ENCODE measurements around the gene IFIT1.
A peak's percentile ranks its signal among the peaks of the same experiment; 100 is the strongest.
"Not testable (repeated sequence)": the region's sequence is repeated elsewhere in the genome, so short reads cannot be mapped to it uniquely, and the experiment has no call there.

The IFIT1 gene

DNA sequence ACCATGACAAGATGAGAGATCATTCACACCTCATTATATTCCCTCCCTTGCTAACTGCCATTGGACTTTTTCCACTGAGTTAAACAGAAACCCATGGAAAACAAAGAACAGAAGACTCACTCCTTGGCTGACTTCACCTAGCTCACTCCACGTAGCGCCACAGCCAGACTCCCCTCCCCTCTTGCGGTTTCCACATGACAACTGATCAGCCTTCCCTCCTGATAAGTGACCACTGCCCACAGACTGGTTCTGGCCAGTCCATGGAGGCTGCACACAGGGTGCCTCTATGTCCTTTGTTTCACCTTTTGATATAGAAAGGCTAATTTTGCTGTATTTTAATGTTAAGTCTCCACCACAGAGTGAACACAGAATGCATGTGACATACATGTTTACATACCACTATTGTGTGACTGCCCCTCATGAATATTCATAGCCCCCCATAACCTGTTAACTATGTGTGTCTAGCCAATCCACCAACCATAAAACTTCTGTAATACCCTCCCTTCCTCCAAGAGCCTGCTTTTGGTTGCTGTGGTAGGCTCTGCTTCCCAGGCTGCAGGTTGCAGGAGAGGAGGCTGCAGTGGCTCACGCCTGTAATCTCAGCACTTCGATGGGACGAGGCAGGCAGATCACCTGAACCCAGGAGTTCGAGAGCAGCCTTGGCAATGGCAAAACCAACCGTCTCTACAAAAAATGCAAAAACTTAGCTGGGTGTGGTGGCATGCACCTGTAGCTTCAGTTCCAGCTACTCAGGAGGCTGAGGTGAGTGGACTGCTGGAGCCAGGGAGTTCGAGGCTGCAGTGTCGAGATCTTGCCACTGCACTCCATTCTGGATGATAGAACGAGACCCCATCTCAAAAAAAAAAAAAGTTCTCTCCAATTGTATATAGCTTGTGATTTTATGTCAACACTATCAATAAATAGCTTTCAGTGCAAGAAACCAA is 12.0 kb downstream of the IFIT1 start:
- FAIRE-seq, result no peak

DNA sequence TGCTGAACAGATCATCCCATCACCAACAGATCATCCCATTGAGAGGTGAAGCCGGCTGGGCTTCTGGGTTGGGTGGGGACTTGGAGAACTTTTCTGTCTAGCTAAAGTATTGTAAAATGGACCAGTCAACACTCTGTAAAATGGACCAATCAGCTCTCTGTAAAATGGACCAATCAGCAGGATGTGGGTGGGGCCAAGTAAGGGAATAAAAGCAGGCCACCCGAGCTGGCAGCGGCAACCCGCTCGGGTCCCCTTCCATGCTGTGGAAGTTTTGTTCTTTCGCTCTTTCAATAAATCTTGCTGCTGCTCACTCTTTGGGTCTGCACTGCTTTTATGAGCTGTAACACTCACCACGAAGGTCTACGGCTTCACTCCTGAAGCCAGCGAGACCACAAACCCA is 13.8 kb downstream of the IFIT1 start:
- FAIRE-seq, result not testable (repeated sequence)

DNA sequence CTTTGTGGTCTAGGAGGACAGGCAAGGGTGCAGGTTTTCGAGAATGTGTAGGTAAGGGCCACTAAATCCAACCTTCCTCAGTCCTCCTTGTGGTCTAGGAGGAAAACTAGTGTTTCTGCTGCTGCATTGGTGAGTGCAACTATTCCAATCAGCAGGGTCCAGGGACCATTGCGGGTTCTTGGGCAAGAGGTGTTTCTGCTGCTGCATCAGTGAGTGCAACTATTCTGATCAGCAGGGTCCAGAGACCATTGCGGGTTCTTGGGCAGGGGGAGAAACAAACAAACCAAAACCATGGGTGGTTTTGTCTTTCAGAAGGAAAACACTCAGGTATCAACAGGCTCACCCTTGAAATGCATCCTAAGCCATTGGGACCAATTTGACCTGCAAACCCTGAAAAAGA is 15.4 kb downstream of the IFIT1 start:
- FAIRE-seq, result not testable (repeated sequence)

DNA sequence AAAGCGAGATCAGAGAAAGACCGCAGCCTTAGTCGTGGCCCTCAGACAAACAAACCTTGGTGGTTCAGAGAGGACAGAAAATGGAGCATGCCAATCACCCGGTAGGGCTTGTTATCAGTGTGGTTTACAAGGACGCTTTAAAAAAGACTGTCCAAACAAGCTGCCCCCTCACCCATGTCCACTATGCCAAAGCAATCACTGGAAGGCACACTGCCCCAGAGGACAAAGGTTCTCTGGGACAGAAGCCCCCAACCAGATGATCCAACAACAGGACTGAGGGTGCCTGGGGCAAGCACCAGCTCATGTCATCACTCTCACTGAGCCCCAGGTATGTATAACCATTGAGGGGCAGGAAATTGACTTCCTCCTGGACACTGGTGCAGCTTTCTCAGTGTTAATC is 16.9 kb downstream of the IFIT1 start:
- FAIRE-seq, result not testable (repeated sequence)

DNA sequence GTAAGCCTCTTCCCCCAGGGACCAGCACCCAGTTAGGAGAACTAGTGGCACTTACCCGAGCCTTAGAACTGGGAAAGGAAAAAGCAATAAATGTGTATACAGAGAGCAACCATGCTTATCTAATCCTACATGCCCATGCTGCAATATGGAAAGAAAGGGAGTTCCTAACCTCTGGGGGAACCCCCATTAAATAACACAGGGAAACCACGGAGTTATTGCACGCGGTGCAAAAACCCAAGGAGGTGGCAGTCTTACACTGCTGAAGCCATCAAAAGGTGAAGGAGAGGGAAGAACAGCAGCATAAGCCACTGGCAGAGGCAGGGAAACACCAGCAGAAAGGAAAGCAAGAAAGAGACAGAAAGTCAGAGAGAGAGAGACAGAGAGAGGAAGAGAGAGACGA is 18.1 kb downstream of the IFIT1 start:
- FAIRE-seq, result not testable (repeated sequence)

DNA sequence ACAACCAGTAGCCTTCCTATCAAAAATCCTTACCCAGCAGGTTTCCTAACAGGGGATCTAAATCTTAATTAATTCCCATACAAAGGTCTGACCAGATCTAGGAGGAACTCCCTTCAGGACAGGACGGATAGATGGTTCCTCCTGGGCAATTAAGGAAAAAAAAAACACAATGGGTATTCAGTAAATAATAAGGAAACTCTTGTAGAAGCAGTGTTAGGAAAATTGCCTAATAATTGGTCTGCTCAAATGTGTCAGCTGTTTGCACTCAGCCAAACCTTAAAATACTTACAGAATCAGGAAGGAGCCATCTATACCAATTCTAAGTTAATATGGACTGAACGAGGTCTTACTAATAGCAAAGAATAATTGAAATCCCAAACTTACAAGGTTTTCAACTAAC is 18.7 kb downstream of the IFIT1 start:
- FAIRE-seq, result not testable (repeated sequence)

DNA sequence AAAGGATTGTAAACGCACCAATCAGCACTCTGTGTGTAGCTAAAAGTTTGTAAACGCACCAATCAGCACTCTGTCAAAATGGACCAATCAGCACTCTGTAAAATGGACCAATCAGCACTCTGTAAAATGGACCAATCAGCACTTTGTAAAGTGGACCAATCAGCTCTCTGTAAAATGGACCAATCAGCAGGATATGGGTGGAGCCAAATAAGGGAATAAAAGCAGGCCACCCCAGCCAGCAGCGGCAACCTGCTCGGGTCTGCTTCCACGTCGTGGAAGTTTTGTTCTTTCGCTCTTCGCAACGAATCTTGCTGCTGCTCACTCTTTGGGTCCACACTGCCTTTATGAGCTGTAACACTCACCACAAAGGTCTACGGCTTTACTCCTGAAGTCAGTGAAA is 19.9 kb downstream of the IFIT1 start:
- not testable (repeated sequence) for FAIRE-seq

DNA sequence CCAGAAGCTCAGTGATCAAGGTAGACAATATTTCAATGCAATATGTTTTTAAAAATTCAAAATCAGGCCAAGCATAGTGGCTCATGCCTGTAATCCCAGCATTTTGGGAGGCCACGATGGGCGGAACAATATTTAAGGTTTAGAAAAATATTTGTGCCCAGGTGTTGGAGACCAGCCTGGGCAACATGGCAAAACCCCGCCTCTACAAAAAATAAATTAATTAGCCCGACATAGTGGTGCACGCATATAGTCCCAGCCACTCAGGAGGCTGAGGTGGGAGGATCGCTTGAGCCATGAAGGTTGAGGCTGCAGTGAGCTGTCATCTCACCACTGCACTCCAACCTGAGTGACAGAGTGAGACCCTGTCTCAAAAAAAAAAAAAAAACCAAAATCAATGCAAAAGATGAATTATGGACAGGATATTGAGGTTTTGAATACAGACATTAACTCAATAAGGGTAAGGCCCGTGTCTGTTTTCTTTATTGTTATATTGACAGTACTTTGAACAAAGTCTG is 21.0 kb downstream of the IFIT1 start:
- FAIRE-seq, result no peak

DNA sequence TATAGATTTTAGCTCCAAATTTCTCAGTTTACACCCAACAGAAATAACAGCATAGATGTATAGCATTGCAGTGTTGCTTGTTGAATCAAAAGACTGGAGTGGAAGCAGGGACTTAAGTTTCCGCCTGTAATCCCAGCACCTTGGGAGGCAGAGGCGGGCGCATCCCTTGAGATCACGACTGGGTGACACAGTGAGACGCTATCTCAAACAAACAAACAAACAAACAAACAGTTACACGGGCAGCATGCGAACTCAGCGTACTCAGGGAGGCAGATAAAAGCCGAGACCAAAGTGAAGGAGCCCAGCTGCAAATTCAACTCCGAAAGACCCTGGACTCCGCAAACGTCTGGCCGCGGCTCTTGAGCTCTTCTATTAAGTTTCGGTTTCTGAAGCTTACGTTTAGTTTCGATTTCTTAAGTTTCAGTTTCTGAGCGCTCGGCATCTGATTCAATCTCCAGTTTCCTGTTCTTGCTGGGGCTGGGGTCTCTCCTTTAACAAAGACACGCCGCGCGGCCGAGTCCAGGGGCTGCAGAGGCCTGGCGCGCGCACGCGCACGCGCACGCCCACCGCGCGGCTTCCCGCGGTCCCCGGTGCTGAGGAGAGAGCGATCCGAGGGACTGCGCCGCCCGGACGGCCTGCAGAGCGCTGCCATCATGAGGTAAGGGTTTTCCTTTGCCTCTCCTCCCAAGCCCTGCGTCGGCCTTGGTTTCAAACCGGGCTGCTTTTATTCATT is 21.9 kb downstream of the IFIT1 start, which contains the start of gene IFIT5:
IFIT5 (plus strand) TSS at position 423 of the 733 bp plus-strand sequence; CDS start at position 654, 231 bp downstream.
- FAIRE-seq, result no peak

DNA sequence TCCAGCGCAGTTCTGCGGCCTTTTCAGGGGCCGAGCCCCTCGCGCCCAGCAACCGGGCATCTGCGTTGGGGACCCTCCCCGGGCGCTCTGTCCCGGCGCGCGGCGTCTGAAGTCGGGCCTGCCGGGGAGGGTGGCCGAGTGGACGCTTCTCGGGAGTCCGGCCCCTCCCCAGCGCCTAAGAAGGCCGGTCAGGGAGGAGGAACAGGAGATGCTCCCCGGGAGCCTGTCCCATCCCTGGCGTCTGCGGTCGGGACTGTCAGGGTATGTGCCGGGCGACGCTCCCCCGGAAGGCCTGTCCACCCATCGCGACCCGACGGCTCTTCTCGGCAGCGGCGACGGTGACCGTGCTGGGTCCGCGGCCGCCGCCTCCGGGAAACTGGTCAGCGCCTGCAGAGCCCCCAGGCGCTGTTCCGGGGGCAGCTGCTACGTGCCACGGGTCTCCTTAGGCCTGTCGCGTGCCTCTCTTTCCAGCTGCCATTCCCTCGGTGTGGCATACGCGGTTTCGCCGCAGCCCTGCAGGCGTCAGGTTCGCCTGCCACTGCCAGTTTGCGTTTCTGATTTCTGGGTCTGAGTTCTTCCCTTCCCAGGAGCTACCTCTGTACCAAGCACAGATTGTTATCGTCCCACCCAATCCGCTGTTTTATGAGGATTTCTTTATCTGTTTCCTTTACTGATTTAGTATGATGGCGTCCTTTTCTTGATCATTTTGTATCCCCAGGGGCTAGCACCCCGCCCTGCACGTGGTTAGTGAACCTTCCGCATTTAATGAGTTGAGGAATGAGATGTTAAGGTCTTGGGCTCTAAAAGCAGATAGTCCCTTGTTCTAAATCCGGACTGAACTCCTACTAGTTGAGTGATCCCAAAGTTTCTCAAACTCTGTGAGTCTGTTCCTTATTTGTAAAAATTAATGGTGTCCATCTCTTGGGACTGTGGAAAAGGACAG is 22.7 kb downstream of the IFIT1 start:
- FAIRE-seq, result no peak

DNA sequence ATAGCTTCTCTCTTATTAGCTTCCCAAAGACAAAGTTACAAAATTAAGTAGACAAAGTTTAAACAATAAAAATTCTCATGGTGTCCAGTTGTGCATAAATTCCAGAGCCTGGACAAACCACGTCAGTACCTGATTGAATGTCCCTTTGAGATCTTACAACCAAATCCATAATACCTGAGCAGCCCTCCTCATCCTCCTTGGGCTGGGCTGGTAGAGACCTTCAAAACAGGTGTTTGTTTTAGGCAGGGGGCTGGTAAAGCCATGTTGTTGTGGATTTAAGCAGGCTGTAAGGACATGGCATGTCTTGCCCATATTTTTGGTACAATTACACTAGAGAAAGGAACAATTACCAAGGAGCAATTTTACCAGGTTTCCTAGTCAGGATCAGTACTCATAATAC is 24.0 kb downstream of the IFIT1 start:
- FAIRE-seq, result no peak

DNA sequence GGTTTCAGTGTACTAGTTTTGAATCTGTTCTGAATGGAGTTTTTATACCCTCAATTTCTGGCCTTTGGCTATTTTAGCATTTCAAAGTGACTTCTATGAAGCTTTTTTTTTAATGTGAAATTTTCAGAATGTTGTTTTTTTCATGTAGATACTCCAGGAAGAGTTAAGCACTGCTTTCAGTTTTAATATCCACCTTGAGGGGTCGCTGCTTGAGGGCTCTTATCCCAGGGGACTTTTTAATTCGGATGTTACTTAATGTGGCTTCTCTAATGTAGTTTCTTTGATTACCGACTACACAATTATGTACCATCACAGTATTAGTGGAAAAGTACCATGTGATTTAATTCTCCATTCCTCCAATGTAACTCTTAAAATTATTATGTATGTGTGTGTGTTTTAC is 27.1 kb downstream of the IFIT1 start:
- FAIRE-seq, result no peak

DNA sequence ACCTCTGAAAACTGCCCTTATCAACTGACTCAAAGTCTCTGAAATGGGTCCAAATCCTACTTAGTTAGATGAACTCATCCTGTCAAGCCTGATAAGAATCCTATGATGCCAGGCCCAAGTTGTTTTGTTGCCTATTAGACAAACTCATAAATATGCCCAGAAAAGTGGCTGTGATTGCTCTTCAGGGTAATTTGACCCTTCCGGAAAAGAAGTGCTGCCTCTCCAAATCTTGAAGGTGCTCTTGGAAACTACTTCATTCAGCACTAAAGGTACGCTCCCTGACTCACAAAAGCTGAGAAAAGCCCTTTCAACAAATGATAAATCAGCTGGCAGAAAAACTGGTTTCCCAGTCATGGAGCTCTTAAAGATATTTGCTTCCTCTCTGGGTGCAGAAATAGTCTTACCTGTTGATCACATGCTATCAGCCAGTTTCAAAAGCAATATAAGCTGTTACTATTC is 28.6 kb downstream of the IFIT1 start:
- no peak for FAIRE-seq

DNA sequence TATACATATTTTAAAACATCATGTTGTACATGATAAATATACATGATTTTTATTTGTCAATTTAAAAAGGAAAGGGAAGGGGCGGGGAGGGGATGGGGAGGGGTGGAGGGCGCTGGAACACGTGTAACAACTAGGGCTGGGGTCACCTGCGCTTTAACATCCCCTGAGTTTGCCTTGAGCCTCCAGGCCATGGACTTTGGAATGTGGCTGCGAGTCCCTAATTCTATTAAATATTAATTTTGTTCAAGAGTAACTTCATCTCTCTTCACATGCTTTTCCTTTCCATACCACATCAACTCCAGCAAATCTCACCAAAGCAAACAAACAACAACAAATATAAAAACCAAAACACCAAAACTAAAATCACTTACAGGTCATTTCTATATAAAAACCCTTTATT is 32.6 kb downstream of the IFIT1 start:
- FAIRE-seq, result no peak

DNA sequence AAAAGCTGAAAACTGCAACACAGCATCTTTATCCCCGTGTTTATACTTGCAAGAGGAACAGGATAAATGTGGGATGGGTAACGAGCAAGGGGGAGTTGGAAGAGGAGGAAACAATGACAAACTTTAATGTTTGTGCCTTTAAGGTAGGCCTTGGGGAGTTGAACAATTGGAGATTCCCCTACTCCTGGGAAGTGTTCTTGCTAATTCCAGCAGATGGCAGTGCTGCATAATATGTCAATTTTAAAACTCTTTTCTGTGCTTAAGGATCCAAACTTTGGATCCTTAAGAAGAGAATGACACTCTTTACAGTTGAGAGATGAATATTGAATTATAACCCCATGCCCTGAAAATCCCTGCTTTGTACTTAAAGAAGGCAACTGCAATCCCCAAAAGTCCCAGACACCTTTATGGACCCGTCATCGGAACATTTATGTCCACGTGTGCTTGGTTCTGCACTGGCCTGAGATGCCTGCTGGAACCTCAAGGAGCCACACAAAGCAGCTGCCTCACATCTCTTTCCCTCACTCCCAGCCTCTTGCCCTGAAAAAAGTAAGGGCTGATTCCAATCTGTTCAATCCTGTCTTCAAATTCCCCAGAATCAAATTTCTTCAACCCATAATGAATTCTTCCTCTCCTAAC is 33.9 kb downstream of the IFIT1 start:
- peak; percentile 85 for FAIRE-seq

DNA sequence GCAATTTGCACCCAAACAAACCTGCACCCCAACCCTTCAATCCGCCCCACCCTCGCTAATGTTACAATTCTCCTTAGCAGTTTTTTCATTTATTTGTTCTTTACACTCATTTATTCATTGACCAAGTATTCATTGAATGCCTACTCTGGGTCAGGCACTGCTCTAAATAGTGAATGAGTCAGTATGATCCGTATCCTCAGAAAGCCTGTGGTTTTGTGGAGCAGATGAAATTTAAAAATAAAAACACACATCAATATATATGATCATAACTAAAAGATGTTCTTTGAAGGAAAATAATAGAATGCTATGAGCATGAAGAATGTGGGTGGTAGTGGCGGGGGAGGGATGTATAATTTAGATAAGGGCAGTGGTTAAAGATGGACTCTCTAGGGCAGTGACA is 35.2 kb downstream of the IFIT1 start:
- no peak for FAIRE-seq

DNA sequence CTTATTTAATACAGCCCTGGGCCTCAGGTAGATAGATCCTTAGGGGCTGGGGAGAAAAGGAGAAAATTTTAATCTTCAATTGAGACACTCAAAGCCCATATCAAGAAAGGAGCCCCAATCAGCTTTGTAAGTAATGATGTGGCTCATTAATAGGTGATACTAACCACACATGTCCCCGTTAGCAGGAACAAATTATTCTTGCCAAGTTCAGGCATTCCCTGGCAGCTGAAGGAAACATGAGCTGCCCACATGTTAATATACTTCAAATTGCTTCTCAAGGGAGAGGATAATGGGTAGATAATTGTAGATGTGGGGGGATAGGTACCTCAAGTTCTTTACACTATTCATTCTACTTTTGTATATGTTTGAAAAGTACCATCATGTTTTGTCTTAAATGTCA is 36.5 kb downstream of the IFIT1 start:
- FAIRE-seq, result no peak

DNA sequence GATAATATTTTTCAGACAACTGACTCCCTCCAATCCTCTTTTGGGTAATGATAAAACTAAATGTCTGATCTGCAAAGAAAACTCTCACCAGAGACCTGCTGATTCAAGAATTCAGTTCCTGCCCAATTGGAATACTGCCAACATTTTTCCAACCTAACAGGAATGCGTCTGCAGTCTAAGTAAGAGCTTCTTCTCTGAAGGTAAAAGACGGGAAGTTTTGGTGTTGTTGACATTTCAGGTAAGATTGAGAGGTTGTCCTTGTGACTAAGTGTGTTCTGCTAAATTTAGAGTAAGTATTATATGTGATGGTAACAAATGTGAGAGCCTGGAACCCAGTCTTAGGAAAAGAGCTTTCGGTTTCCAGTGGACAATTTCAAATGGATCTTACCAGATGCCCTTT is 39.6 kb downstream of the IFIT1 start:
- no peak for FAIRE-seq

DNA sequence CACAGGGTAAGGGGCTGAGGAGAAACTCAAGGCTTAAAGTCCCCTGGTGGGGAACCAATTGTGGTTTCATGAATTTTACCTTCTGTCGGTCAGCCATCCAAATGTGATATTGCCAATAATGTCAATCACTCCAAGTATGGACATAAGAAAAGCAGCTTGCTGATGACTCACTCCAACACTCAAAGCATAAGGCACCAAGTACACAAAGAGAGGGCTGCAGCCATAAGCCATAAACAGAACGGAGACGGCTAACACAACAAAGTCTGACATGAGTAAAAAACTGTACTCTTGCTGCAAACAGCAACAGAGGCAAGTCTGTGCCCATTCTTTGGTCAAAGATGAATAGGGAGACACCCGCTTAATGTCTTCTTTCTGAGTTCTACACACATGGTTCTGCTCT is 46.1 kb downstream of the IFIT1 start:
- FAIRE-seq, result no peak

DNA sequence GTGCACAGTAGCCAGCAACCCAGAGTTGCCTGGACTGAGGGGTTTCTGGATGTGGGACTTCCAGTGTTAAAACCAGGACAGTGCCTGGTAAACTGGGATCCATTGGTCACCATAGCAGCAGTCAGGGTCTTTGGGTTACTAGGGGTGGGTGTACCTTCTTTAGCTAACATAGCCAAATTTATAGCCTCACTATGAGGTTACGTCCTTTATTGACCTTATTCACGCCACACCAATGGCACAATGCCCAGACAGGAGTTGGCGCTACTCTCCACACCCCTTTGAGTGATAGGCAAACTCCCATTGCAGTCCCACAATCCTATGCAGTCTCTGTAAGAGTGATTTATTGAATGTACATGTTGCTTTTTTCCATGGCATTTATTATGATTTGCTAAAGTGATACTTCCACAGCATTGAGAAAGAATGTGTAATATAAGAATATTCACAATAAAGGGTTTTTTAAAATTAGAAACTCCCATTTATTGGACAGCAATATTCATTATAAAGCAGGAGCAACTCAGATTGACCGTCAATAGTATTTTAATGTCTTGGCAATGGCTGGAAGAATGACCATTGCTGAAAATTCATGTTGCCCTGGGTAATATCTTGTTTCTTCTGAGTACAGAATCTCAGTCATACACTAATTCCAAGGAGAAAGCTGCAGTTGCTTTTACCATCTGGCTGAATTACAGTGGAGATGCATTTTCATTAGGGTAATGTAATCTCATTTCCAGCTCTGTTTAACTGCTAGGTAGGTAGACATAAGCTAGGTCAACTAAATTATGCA is 48.0 kb downstream of the IFIT1 start:
- FAIRE-seq, result no peak

DNA sequence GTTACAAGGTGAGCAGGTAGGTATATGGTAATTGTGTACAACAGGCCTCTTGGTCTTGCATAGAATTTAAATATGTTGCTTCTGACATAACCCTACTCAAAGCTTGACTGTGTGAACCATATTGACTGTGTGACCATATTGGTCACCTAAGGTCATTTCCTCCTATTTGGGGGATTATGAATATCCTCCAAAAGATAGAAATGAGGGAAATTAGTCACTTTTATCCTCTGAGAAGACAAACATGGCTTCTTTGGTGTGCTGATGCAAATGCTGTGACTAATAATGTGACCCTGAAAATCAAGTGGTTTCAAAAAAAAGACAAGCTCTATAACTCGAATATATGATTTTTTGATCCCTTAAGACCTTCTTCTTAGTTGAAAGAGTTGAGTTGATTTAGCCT is 49.9 kb downstream of the IFIT1 start:
- FAIRE-seq, result no peak
